Measurements from ENCODE around the gene RNF130.

The RNF130 gene

GRCh38 chr5:179912951-179913350 lies 158.6 kb downstream of the RNF130 start:
- DNase-seq, result no peak

- DNase-seq, result no peak
Observed at GRCh38 chr5:179912386-179912785, 159.2 kb downstream of the RNF130 start.

GRCh38 chr5:179909224-179909623 lies 162.3 kb downstream of the RNF130 start:
- DNase-seq, result no peak

GRCh38 chr5:179908528-179908927 lies 163.0 kb downstream of the RNF130 start:
- no peak for DNase-seq

GRCh38 chr5:179907556-179908324 lies 163.8 kb downstream of the RNF130 start, which contains the start of gene TBC1D9B:
TSS of gene TBC1D9B (minus strand) at chr5:179907897. CDS start at chr5:179907821, 76 bp downstream.
- DNase-seq, result peak; percentile 92

- DNase-seq, result peak; percentile 20
Observed at GRCh38 chr5:179906795-179907555, 164.6 kb downstream of the RNF130 start.

GRCh38 chr5:179906294-179906794 lies 165.2 kb downstream of the RNF130 start:
- no peak for DNase-seq

GRCh38 chr5:179905161-179905560 lies 166.4 kb downstream of the RNF130 start:
- DNase-seq, result peak; percentile 31
